Stimulated activated CD8-positive, alpha-beta memory T cell treated with anti-CD3 and anti-CD28 coated beads, Interleukin-4, amount 100 ng/mL, for 4 hours (primary cell): ENCODE results near the gene PLPP7.

Source experiments
- DNase-seq, 2 donors: peaks; one replicate each; pipeline ENCODE4 v3.0.0-alpha.2; 2020; ENCODE audit warnings: low read depth in 2 of 2, low spot score in 1 of 2

PLPP7 gene

DNA sequence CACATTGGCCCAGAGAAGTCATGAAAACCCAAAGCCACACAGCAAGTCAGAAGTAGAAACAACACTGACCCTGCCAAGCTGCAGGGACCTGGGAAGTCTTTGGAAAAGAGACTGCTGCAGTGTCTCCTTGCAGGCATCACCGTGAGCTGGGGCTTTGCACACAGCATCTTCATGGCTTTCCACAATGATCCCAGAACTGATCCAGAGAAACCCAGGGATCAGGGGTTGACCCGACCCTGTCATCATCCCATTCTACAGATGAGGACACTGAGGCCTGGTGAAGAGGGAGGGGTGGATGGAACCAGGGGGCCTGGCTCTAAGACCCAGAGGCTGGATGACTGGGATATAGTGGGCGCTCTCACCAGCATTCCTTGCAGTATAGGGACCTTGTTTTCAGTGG is 8.9 kb upstream of the PLPP7 start:
- DNase-seq, result no peak

DNA sequence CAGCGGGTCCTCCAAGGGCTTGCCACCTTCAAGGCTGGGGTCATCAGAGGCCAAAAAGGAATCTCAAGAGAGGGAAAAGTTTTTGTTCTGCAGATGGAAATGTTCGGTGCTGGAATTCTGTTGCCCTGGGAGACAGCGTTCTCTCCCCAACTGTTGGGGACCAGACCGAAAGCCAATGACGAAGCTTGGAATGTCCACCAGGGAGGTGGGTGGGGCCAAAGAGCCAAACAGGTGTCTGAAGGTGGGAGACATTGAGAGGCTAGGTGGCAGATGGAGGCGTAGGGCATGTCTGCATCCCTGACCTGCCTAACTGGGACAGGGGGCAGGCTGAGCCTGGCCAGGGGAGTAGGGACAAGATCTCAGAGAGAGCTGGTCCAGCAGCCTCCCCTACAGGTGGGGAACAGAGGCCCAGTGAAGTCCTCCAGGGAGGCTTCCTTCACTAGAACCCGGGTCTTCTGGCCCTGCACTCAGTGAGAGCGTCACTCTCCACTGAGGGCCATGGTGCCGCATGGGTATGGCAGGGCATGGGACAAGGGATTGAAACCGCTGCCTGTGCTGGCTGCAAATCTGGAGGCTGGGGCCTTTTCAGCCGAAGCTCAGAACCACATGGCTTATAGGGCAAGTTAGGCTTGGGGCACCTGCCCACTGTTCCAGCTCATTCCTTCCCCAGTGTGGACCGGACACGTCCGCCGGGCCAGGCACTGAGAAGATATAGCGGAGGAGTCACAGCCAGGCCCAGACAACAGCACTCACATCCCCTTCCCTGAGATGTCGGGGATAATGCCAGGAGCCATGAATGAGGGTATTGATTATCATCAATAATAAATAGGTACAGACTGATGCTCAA is 8.2 kb upstream of the PLPP7 start:
- DNase-seq, result no peak

- DNase-seq, result no peak
These were observed 7.3 kb upstream of the PLPP7 start for GRCh38 chr9:131282175-131282574.

GRCh38 chr9:131282688-131283422 is 6.7 kb upstream of the PLPP7 start:
- no peak for DNase-seq

DNA sequence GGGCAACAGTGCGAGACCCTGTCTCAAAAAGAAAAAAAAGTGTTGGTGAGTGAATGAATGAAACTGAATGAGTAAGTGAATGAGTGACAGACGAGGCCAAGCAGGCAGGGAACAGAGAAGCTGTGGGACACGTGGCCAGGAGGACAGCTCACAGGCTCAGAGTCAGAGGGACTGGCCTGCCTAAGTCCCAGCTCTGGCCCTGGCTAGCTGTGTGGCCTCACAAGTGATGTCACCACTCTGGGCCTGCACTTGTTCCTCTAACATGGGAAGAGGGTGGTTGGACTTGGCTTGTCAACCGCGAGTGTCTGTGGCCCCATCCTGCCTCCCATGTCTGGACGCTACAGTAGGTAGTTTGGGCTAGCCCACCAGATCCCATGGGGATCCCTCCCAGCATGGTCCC is 4.7 kb upstream of the PLPP7 start:
- no peak for DNase-seq

- no peak for DNase-seq
These were observed 2.2 kb upstream of the PLPP7 start for GRCh38 chr9:131287359-131287758.

DNA sequence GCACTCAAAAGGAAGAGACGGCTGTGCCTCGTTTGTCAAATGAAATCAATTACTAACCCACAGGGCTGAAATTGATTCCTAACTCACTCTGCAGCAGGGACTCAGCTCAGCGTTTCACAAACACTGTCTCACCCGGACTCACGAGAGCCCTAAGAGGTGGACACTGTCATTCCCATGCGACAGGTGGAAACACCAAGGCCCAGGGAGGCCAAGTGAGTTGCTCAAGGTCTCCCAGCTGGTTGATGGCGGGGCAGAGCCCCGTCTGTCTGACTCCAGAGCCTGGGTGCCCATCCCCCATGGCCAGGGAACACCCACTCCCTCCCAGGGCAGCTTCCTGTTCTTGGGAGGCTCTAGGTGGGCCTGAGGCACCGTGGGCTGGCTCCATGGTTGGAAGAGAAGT is 1.3 kb upstream of the PLPP7 start:
- DNase-seq, result no peak

DNA sequence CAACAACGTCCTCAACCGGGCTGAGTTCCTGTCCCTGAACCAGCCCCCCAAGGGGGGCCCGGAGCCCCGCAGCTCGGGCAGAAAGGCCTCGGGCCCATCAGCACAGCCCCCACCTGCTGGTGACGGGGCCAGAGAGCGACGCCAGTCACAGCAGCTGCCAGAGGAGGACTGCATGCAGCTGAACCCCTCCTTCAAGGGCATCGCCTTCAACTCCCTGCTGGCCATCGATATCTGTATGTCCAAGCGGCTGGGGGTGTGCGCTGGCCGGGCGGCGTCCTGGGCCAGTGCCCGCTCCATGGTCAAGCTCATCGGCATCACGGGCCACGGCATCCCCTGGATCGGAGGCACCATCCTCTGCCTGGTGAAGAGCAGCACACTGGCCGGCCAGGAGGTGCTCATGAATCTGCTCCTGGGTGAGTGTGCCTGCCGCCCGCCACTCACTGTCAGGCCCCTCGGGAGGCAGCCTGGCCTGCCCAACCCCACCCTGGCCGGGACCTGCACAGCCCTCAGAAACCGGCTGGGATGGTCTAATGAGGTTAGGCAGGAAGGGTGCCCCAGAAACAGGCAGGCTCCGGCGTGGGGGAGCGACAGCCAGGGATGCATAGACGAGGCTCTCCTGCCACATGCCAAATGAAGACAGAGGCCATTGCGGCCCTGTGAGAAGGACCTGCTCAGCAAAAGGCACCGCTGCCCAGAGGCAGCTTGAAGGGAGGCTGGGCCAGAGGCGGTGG is 678 bp downstream of the PLPP7 start:
- DNase-seq, result no peak

DNA sequence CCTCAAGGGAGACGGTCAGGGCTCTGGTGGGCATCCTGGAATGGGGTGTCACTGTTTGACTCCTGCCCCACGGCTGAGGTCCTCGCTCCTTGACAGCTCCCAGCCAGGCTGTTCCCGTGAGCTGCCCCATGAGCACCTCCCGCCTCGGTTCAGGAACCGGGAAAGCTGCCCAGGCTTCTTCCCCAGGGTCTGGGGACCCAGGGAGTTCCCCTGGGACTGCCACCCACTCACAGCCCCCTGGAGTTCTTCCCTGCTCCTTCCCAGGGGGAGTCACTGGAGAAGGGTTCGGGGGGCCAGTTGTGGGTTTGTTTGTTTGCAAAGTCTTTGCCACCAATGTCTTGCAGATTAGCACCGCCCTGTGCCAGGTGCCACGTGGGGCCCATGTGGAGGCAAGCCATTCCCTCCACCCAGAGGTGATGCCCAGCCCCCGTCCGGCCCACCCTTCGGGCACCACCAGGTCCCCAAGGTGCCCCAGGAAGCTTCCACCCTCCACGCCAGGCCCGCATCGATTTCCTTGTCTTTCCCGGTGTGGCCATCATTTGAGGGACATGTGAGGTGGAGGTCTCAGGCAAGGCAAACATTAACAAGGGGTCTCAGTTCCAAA is 1.3 kb downstream of the PLPP7 start:
- no peak for DNase-seq

GRCh38 chr9:131291795-131292315 is 2.3 kb downstream of the PLPP7 start:
- no peak for DNase-seq

DNA sequence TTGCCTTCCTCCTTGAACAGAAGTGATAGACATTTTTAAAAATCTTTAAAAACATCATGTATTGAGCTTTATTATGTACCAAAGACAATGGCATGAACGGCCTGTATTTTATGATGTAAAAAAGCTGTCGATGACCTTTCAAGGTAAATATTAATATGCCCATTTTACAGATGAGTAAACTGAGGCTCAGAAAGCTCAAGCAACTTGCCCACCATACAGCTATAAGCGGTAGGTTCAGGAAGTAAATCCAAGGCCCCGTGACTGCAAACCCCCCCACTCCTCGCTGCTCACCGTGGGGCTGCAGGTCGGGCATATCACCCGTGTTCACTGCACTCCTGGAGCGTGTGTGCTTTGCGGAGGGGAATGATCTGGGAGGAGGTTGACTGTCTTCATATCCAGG is 3.4 kb downstream of the PLPP7 start:
- no peak for DNase-seq

DNA sequence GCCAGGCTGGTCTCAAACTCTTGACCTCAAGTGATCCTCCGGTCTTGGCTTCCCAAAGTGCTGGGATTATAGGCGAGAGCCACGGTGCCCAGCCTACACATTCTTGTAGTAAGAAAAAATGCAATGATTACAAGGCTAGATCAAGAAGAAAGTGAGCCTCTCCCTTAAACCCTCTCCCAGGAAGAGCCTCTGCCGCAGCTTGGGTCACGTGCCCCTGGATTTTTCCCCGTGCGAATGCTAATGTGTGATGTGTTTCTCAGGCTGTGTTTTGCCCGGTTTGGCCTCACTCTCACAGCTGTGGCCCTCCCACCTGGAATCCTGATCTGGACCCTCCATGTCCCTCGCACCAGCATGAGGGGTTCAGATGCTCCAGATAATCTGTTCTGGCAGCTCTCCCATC is 6.9 kb downstream of the PLPP7 start:
- no peak for DNase-seq

- DNase-seq, result no peak
These were observed 7.5 kb downstream of the PLPP7 start for GRCh38 chr9:131296906-131297500.

- no peak for DNase-seq
These were observed 8.4 kb downstream of the PLPP7 start for GRCh38 chr9:131297903-131298302.

DNA sequence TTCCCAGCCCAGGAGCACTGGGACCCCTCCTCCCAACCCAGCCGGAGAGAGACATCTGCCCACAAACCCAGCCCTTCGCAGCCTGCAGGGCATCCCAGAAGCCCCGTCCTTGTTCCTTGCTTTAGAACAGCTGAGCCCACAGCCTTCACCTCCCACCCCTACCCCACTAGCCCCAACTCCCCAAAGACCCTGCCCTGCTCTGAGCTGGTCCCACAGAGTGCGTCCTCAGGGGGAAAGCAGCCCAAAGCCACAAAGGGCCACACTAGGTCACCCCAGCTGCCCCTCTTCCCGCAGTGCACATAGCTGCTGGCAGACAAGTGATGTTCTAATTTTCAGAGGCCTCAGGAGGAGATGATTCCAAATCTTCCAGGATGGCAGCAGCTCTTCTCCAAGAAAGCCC is 8.8 kb downstream of the PLPP7 start:
- DNase-seq, result no peak

DNA sequence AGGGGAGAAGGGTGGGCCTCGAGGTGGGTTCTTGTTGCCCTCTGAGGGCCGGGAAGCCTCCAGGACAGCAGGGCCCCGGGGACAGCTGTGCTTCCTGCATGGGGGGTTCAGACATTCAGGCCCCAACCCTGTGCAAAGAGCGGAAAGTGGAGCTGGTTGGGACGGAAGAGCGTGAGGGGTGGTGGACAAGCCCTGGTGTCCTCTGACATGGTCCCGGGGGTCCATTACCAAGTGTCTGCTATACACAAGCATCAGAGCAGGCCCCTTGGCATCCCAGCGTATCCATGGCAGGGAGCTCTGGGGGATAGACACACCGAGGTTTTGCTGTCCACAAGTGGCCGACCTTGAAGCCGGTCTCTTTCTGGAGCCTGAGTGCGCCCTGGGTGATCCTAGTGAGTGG is 9.3 kb downstream of the PLPP7 start:
- DNase-seq, result no peak

GRCh38 chr9:131299346-131299960 is 9.9 kb downstream of the PLPP7 start:
- no peak for DNase-seq

- no peak for DNase-seq
These were observed 10.4 kb downstream of the PLPP7 start for GRCh38 chr9:131299961-131300347.

DNA sequence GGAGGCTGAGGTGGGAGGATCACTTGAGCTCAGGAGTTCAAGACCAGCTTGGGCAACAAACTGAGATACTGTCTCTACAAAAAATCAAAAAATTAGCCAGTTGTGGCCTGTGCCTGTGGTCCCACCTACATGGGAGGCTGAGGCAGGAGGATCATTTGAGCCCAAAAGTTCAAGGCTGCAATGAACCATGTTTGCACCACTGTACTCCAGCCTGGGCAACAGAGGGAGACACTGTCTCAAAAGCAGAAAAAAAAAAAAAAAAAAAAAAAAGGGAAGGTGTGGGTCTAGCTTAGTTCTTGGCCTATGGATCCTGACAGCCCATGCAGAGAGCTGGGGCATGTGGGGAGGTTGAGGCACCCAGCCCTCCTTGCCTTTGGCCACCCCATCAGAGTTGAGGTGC is 10.9 kb downstream of the PLPP7 start:
- DNase-seq, result no peak

DNA sequence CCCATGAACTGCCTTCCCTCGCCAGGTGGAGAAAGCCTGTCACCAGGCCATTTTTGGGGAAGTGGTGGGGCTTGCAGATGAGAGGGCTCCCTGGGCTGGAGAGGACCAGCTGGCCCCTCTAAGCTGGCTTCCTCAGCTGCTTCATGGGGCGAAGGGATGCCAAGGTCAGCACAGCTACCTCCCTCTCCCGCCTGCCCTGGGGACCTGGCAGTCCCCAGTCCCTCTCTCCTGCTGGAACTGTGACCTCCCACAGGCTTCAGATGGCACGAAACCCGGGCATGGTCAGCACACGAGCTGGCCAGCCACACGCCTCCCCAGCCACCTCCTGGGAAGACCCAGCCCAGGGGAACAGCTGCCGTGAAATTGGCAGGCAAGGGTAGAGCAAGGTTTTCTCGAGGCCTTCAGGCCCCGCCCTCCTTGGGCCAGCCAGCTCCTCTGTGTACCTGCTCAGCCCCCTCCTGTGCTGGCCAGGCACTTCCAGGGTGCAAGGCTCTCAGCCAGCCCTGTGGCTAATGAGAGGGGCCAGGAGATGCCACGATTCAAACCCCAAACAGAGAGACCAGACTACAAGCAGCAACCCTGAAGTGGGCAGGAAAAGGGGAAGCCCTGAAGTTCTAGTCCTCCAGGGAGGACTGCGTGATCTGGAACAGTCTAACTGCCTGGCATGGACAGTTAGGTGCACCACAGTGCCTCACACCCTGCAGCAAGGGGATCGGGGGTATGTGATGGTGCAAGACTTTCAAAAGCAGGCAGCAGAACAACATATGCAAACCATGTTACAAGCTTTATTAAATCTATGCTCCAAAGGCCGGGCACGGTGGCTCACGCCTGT is 12.9 kb downstream of the PLPP7 start:
- DNase-seq, result no peak
